K562 (cell line): ENCODE data around the gene DRAXIN. TPM values are rescaled to one million over a fixed set of nuclear protein-coding genes. Genes with fewer than 3 reads are reported as not detected.

Source experiments
- ATAC-seq: fragments of 200-7000 bp; cut with Tn5 transposase; 3 replicates; pipeline ENCODE4 v1.9.1; 2020; ENCODE audit warnings: moderate library complexity
- BruUV-seq: library from RNA; stranded (reverse); fragments of 400-500 nt; replicated peaks from 2 replicates; lab custom pipeline; 2021; lab: Mats Ljungman, UMichigan
- CTCF ChIA-PET: fragments of 300-600 bp; formaldehyde crosslinking; extraction: SDS; loops from one replicate; lab custom pipeline; 2021; ENCODE audit warnings: low intra/inter-chr PET ratio; lab: Yijun Ruan, JAX
- POLR2A ChIA-PET: fragments of 300-600, 350-650 bp; sonication (Branson Sonifier 250); formaldehyde crosslinking; extraction: SDS; loops from one replicate; lab custom pipeline; 2021; ENCODE audit warnings: antibody characterized with exemption, inconsistent platforms; lab: Yijun Ruan, JAX
- DNase-seq, 4 experiments: peaks; one replicate each; pipeline versions ENCODE4 v3.0.0 to v3.0.0-alpha.2; 2011 to 2018; ENCODE audit warnings: low spot score in 3 of 4, mixed read lengths in 3 of 4; ENCODE audit errors: extremely low read depth in 1 of 4
- FAIRE-seq: peaks from 2 replicates; lab custom pipeline; 2011; peaks lifted over from hg19 to GRCh38; lab: Jason Lieb, UNC
- H2AFZ ChIP-seq: 2 replicates; pipeline ENCODE4 v1.6.0; 2011; ENCODE audit warnings: low read depth, low read length, control low read depth, inconsistent platforms
- H3K27ac ChIP-seq: fragments of 200-600 bp; 3 replicates; pipeline ENCODE4 v1.8.0; 2011; ENCODE audit warnings: low read depth, mild to moderate bottlenecking, control low read depth, inconsistent platforms, low read length, moderate library complexity, mixed read lengths; ENCODE audit errors: extremely low read depth
- H3K27me3 ChIP-seq, 2 experiments: fragments of 300-600 bp in 1 of 2; 2 replicates in 1 of 2; 3 replicates in 1 of 2; pipeline versions ENCODE4 v1.6.0 to v1.8.0; 2011; ENCODE audit warnings: inconsistent platforms in 2 of 2, low read length in 2 of 2, mild to moderate bottlenecking in 1 of 2, mixed read lengths in 1 of 2, moderate library complexity in 1 of 2; ENCODE audit not compliant: control insufficient read depth in 2 of 2, insufficient read depth in 2 of 2
- H3K36me3 ChIP-seq: fragments of 300-600 bp; 3 replicates; pipeline ENCODE4 v1.8.0; 2011; ENCODE audit warnings: mild to moderate bottlenecking, low read length, inconsistent platforms; ENCODE audit not compliant: control insufficient read depth, insufficient read depth
- H3K4me1 ChIP-seq, 2 experiments: fragments of 200-600 bp in 1 of 2; replicated peaks in 1 of 2; 2 replicates in 1 of 2; 3 replicates in 1 of 2; pipeline versions ENCODE4 v1.5.1 to v1.8.0; 2011; ENCODE audit warnings: inconsistent platforms in 2 of 2, low read length in 2 of 2, mild to moderate bottlenecking in 1 of 2, mixed read lengths in 1 of 2, moderate library complexity in 1 of 2; ENCODE audit not compliant: control insufficient read depth in 2 of 2, insufficient read depth in 2 of 2
- H3K4me2 ChIP-seq: 2 replicates; pipeline ENCODE4 v1.6.1; 2011; ENCODE audit warnings: low read length, control low read depth, inconsistent platforms, mixed read lengths; ENCODE audit not compliant: insufficient read depth
- H3K4me3 ChIP-seq: fragments of 200-600 bp; sonication (generic), shearing (Covaris generic); 2 replicates; pipeline ENCODE4 v1.5.1; 2016; ENCODE audit warnings: control low read depth, inconsistent platforms
- H3K79me2 ChIP-seq: fragments of 200-600 bp; 3 replicates; pipeline ENCODE4 v1.8.0; 2011; ENCODE audit warnings: low read length, inconsistent platforms; ENCODE audit not compliant: control insufficient read depth, insufficient read depth
- H3K9ac ChIP-seq, 2 experiments: 2 replicates each; pipeline versions ENCODE4 v1.6.0 to v1.6.1; 2011; ENCODE audit warnings: low read depth in 2 of 2, low read length in 2 of 2, control low read depth in 1 of 2, inconsistent platforms in 1 of 2, mild to moderate bottlenecking in 1 of 2, mixed read lengths in 1 of 2; ENCODE audit not compliant: insufficient read depth in 1 of 2
- H3K9me1 ChIP-seq: one replicate; pipeline ENCODE4 v1.6.0; 2011; ENCODE audit warnings: inconsistent platforms, mild to moderate bottlenecking, low read length, moderate library complexity; ENCODE audit not compliant: control insufficient read depth, insufficient read depth
- H3K9me3 ChIP-seq: replicated peaks from 2 replicates; pipeline ENCODE4 v1.5.1; 2011; ENCODE audit warnings: low read depth, low read length, inconsistent platforms; ENCODE audit not compliant: control insufficient read depth, insufficient read depth
- H4K20me1 ChIP-seq: replicated peaks from 2 replicates; pipeline ENCODE4 v1.6.1; 2011; ENCODE audit warnings: low read length, inconsistent platforms, mixed read lengths; ENCODE audit not compliant: control insufficient read depth, insufficient read depth
- ADNP ChIP-seq: fragments of 200-800 bp; sonication (Bioruptor generic); IDR thresholded peaks from 2 replicates; pipeline ENCODE4 v1.6.1; 2016; ENCODE audit warnings: missing genetic modification characterization, missing compliant biosample characterization
- ATF3 ChIP-seq, 2 experiments: fragments of 450-650 bp in 1 of 2; sonication (generic) in 1 of 2; formaldehyde crosslinking in 1 of 2; IDR thresholded peaks in 1 of 2; conservative IDR thresholded peaks in 1 of 2; 2 replicates each; pipeline versions ENCODE4 v1.6.1 to v1.8.1; 2016 to 2023; ENCODE audit warnings: mild to moderate bottlenecking in 2 of 2, moderate library complexity in 2 of 2, inconsistent platforms in 1 of 2, missing genetic modification reagents in 1 of 2
- CBX1 ChIP-seq: sonication (generic); IDR thresholded peaks from 2 replicates; pipeline ENCODE4 v1.6.1; 2016; ENCODE audit warnings: antibody characterized with exemption, low read depth, mild to moderate bottlenecking
- DACH1 ChIP-seq: fragments of 450-650 bp; IDR thresholded peaks from 2 replicates; pipeline ENCODE4 v1.6.1; 2018; ENCODE audit not compliant: partially characterized antibody
- HDAC2 ChIP-seq: fragments of 450-650 bp; IDR thresholded peaks from 2 replicates; pipeline ENCODE4 v1.6.1; 2016; ENCODE audit warnings: mild to moderate bottlenecking
- MCM2 ChIP-seq: fragments of 450-650 bp; IDR thresholded peaks from 2 replicates; pipeline ENCODE4 v1.6.1; 2017; ENCODE audit warnings: low read depth, mild to moderate bottlenecking
- NFATC3 ChIP-seq: fragments of 450-650 bp; IDR thresholded peaks from 2 replicates; pipeline ENCODE4 v1.6.1; 2017; ENCODE audit warnings: mild to moderate bottlenecking
- PHF21A ChIP-seq: fragments of 450-650 bp; IDR thresholded peaks from 2 replicates; pipeline ENCODE4 v1.6.1; 2017; ENCODE audit warnings: low read depth, borderline replicate concordance
- POLR2B ChIP-seq: fragments of 450-650 bp; IDR thresholded peaks from 2 replicates; pipeline ENCODE4 v1.6.1; 2018; ENCODE audit warnings: low read depth; ENCODE audit not compliant: partially characterized antibody
- RBM25 ChIP-seq: fragments of 200-400 bp; formaldehyde crosslinking; IDR thresholded peaks from 2 replicates; pipeline ENCODE4 v1.6.1; 2018; ENCODE audit warnings: low read length, low read depth, moderate library complexity; ENCODE audit not compliant: severe bottlenecking
- SLC30A9 ChIP-seq: fragments of 250-450 bp; sonication (Bioruptor Pico); IDR thresholded peaks from 2 replicates; pipeline ENCODE4 v1.8.0; 2022; ENCODE audit warnings: mild to moderate bottlenecking, moderate library complexity
- SMARCA4 ChIP-seq: fragments of 450-650 bp; IDR thresholded peaks from 2 replicates; pipeline ENCODE4 v1.6.1; 2016
- ZNF134 ChIP-seq: fragments of 250-450 bp; sonication (Bioruptor Pico); conservative IDR thresholded peaks from 2 replicates; pipeline ENCODE4 v1.4.0; 2020
- ZNF143 ChIP-seq: sonication (generic); formaldehyde crosslinking; IDR thresholded peaks from 2 replicates; pipeline ENCODE4 v1.9.0; 2022; ENCODE audit warnings: mild to moderate bottlenecking, missing genetic modification reagents
- ZNF212 ChIP-seq: fragments of 450-650 bp; formaldehyde crosslinking; IDR thresholded peaks from 2 replicates; pipeline ENCODE4 v1.4.0; 2020; ENCODE audit warnings: mild to moderate bottlenecking
- WGBS: fragments of 100-300 bp; shearing (Covaris generic); methylation state at CpG from one replicate; pipeline ENCODE4 v1.1.6; 2016; ENCODE audit warnings: low coverage, mixed read lengths; ENCODE audit not compliant: insufficient coverage; ENCODE audit errors: missing lambda C conversion rate; 5-methylcytosine and 5-hydroxymethylcytosine counted together
- in situ Hi-C: fragments of 300-500 bp; cut with MboI; formaldehyde crosslinking; loops from 4 replicates; pipeline ENCODE4 v1.15.0; 2018; ENCODE audit warnings: inconsistent platforms, mixed read lengths
- intact Hi-C: fragments of 100-400 bp; cut with micrococcal nuclease; formaldehyde crosslinking; loops from 2 replicates; pipeline ENCODE4 v1.14.2; 2022
- polyA plus RNA-seq, 8 experiments: library from polyadenylated mRNA; depleted of rRNA in 4 of 8; stranded (reverse) in 5 of 8; unstranded in 3 of 8; fragments of >200 nt; fragmentation: Nextera tagmentation in 2 of 8; fragmentation: Illumina TruSeq in 1 of 8; extraction: Ambion mirVana in 2 of 8; extraction: Trizol in 1 of 8; gene quantifications; 2 replicates each; pipeline versions ENCODE4 v1.2.1 to v1.2.3, GENCODE V29; 2011 to 2014; ENCODE audit warnings: inconsistent platforms in 1 of 8, missing spikeins in 1 of 8
- total RNA-seq, 7 experiments: library from RNA; depleted of rRNA in 6 of 7; stranded (reverse); fragments of >200 nt in 6 of 7; fragmentation: Illumina TruSeq in 2 of 7; extraction: Trizol in 2 of 7; gene quantifications; 2 replicates each; pipeline versions ENCODE4 v1.2.1 to v1.2.3, GENCODE V29; 2011 to 2021; ENCODE audit warnings: low replicate concordance in 1 of 7
- TF ChIP-seq, protein P1 (sequence below): fragments of 200-800 bp; sonication (Bioruptor generic); IDR thresholded peaks from 2 replicates; pipeline ENCODE4 v1.6.1; 2016; ENCODE audit warnings: missing genetic modification characterization, missing compliant biosample characterization

The DRAXIN gene
- total and polyA plus RNA-seq, 9 of the 15 experiments (the other 6 are each of a cell fraction or from before 2014, with no cell fraction given), result 0.01 to 0.04 (median 0.01) TPM; not detected in 6

DNA sequence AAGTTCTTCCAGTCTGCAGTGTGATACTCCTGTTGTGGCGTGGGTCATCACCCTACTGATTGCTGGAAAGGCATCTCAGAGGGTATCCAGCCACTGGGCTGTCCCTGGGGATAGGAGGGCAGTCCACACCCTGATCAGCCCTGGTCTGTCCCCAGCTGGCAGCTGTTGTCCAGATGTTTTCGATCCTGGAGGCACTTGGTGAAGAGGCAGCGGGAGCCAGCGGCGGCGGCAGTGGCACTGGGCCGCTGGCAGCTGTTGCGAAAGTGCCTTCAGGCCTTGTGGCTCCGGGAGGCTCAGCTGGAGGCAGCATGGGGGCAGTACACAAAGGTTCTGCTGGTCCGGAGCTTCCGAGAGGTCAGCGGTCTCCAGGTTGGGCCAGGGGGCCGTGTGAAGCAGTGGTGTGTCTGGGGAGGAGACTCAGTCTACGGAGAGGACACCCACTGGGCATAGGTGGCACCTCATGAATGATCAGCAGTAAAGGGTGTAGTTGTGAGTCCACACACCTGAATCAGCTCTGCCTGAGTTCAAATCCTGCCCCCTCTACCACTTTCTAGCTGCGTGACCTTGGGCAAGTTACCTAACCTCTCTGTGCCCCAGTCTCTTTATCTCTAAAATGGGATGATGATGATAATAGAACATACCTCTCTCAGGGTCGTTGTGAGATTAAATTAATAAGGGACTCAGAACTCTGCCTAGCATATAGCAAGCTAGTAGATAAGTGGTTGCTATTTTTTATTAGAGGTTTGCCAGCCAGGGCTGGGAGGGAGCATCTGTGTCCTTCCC is 76.6 kb downstream of the DRAXIN start:
- no TSS peak for BruUV-seq
- no peaks in the 10 kb centered on the region for H4K20me1 ChIP-seq
- ChIA-PET POLR2A (interaction anchor here (0.9 to 1.6 kb wide), 4 partner anchors 12 to 285 kb away, joined by 3 to 6 read pairs (median 4); no protein-coding TSS in a partner anchor), CTCF (no interaction called here)
- intact Hi-C loops, result no loop called here
- H3K4me2 ChIP-seq, result no peak overlapping the region
- no peaks in the 10 kb centered on the region for H3K79me2 ChIP-seq
- no peaks in the 10 kb centered on the region for H3K9me3 ChIP-seq
- DNase-seq (no peak), ATAC-seq (no peak), FAIRE-seq (no peak)
- peaks cover 5 to 38% of the 10 kb centered on the region in 2 experiments; a peak in 4 of 5 replicates for H3K4me1 ChIP-seq
- H3K9me1 ChIP-seq, result no peaks in the 10 kb centered on the region
- H3K27me3 ChIP-seq, result no peaks in the 10 kb centered on the region
- peak overlapping the region in 1 of 2 experiments; percentile 69; a peak in 1 of 4 replicates for H3K9ac ChIP-seq
- no peak overlapping the region for H3K27ac ChIP-seq
- no peaks in the 10 kb centered on the region for H3K36me3 ChIP-seq
- H2AFZ ChIP-seq, result no peak overlapping the region
- in situ Hi-C loops, result no loop called here
- WGBS, result 70% methylated on average over 16 of the region's 16 CpGs
- H3K4me3 ChIP-seq, result no peak overlapping the region
- TF ChIP-seq, protein P1, sequence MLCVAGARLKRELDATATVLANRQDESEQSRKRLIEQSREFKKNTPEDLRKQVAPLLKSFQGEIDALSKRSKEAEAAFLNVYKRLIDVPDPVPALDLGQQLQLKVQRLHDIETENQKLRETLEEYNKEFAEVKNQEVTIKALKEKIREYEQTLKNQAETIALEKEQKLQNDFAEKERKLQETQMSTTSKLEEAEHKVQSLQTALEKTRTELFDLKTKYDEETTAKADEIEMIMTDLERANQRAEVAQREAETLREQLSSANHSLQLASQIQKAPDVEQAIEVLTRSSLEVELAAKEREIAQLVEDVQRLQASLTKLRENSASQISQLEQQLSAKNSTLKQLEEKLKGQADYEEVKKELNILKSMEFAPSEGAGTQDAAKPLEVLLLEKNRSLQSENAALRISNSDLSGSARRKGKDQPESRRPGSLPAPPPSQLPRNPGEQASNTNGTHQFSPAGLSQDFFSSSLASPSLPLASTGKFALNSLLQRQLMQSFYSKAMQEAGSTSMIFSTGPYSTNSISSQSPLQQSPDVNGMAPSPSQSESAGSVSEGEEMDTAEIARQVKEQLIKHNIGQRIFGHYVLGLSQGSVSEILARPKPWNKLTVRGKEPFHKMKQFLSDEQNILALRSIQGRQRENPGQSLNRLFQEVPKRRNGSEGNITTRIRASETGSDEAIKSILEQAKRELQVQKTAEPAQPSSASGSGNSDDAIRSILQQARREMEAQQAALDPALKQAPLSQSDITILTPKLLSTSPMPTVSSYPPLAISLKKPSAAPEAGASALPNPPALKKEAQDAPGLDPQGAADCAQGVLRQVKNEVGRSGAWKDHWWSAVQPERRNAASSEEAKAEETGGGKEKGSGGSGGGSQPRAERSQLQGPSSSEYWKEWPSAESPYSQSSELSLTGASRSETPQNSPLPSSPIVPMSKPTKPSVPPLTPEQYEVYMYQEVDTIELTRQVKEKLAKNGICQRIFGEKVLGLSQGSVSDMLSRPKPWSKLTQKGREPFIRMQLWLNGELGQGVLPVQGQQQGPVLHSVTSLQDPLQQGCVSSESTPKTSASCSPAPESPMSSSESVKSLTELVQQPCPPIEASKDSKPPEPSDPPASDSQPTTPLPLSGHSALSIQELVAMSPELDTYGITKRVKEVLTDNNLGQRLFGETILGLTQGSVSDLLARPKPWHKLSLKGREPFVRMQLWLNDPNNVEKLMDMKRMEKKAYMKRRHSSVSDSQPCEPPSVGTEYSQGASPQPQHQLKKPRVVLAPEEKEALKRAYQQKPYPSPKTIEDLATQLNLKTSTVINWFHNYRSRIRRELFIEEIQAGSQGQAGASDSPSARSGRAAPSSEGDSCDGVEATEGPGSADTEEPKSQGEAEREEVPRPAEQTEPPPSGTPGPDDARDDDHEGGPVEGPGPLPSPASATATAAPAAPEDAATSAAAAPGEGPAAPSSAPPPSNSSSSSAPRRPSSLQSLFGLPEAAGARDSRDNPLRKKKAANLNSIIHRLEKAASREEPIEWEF (CRISPR knock-in tag), result no peak
- TF ChIP-seq DACH1, result no peak
- peak; percentile 71; the same call in 1 of the 2 replicates for TF ChIP-seq HDAC2
- no peak for TF ChIP-seq MCM2
- TF ChIP-seq ATF3 (IDR thresholded peaks at IDR 0.05), result no peak
- TF ChIP-seq ATF3 (CRISPR knock-in tag; conservative IDR thresholded peaks at IDR 0.05), result no peak
- no peak for TF ChIP-seq PHF21A
- TF ChIP-seq NFATC3, result no peak
- no peak for TF ChIP-seq POLR2B
- TF ChIP-seq RBM25, result peak; percentile 94
- 0 out of 2 replicates have a peak, but pooled peaks have one; percentile 54 for TF ChIP-seq ADNP (tag)
- TF ChIP-seq ZNF212, result no peak
- TF ChIP-seq SLC30A9 (CRISPR knock-in tag), result no peak
- TF ChIP-seq SMARCA4, result no peak
- TF ChIP-seq ZNF134 (CRISPR knock-in tag), result no peak
- TF ChIP-seq CBX1, result no peak
- no peak for TF ChIP-seq ZNF143 (CRISPR knock-in tag)
